GM21786 (cell line): ENCODE results near the gene ST7L.
"Not testable (repeated sequence)": the region's sequence is repeated elsewhere in the genome, so short reads cannot be mapped to it uniquely, and the experiment has no call there.

Experiments used
- ATAC-seq: cut with Tn5 transposase; IDR thresholded peaks from one replicate; pipeline ENCODE4 v1.9.1; 2021; ENCODE audit not compliant: unreplicated experiment

ST7L gene

GRCh38 chr1:112618721-112619517, at the start of gene ST7L:
Gene ST7L (minus strand): TSS chr1:112619141. CDS start chr1:112619113, 28 bp downstream.
- ATAC-seq = no peak

GRCh38 chr1:112666946-112667345, 48.0 kb upstream of the ST7L start:
- ATAC-seq = no peak

- ATAC-seq = no peak
Observed at GRCh38 chr1:112665857-112666256, 46.9 kb upstream of the ST7L start.

- ATAC-seq = no peak
Observed at GRCh38 chr1:112651205-112651604, 32.3 kb upstream of the ST7L start.

- ATAC-seq = no peak
Observed at GRCh38 chr1:112646225-112646624, 27.3 kb upstream of the ST7L start.

GRCh38 chr1:112643080-112643479, 24.1 kb upstream of the ST7L start:
- no peak for ATAC-seq

- not testable (repeated sequence) for ATAC-seq
Observed at GRCh38 chr1:112640437-112640836, 21.5 kb upstream of the ST7L start.

- ATAC-seq = no peak
Observed at GRCh38 chr1:112638110-112638428, 19.1 kb upstream of the ST7L start.

GRCh38 chr1:112637254-112638109, 18.5 kb upstream of the ST7L start:
- no peak for ATAC-seq

GRCh38 chr1:112636597-112637253, 17.8 kb upstream of the ST7L start:
- peak; percentile 41 for ATAC-seq

GRCh38 chr1:112636056-112636455, 17.1 kb upstream of the ST7L start:
- ATAC-seq = no peak

GRCh38 chr1:112634367-112634766, 15.4 kb upstream of the ST7L start:
- ATAC-seq = no peak

- no peak for ATAC-seq
Observed at GRCh38 chr1:112633628-112634027, 14.7 kb upstream of the ST7L start.

- ATAC-seq = no peak
Observed at GRCh38 chr1:112629256-112629655, 10.3 kb upstream of the ST7L start.

- no peak for ATAC-seq
Observed at GRCh38 chr1:112628516-112628915, 9.6 kb upstream of the ST7L start.

- no peak for ATAC-seq
Observed at GRCh38 chr1:112626887-112627286, 7.9 kb upstream of the ST7L start.

- no peak for ATAC-seq
Observed at GRCh38 chr1:112626193-112626592, 7.3 kb upstream of the ST7L start.

GRCh38 chr1:112625696-112626095, 6.8 kb upstream of the ST7L start:
- ATAC-seq = no peak

- ATAC-seq = not testable (repeated sequence)
Observed at GRCh38 chr1:112624493-112624892, 5.6 kb upstream of the ST7L start.

GRCh38 chr1:112620377-112620695, 1.4 kb upstream of the ST7L start:
- ATAC-seq = no peak

GRCh38 chr1:112619518-112620376, 806 bp upstream of the ST7L start, which contains the start of gene CAPZA1:
Gene CAPZA1 (plus strand): TSS chr1:112619832. CDS start chr1:112619845, 13 bp downstream.
- peak; percentile 77 for ATAC-seq
